ENCODE results near the gene RSF1.
A peak's percentile ranks its signal among the peaks of the same experiment; 100 is the strongest.

RSF1 gene

DNA sequence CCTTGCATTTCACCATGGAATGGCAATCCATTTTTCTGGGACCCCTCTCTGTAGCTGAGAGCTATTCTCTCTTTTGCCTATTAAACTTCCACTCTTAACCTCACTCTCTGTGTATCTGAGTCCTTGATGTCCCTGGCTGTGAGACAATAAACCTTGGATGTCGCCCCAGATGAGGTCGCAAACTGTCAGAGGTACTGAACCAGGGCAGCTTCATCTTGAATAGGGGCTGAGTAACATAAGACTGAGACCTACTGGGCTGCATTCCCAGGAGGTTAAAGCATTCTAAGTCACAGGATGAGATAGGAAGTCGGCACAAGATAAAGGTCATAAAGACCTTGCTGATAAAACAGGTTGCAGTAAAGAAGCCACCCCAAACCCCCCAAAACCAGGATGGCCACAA lies 68.0 kb downstream of the RSF1 start:
- no peak for DNase-seq (ENCODE audit: low read depth in 1 of 2, low spot score in 1 of 2)

DNA sequence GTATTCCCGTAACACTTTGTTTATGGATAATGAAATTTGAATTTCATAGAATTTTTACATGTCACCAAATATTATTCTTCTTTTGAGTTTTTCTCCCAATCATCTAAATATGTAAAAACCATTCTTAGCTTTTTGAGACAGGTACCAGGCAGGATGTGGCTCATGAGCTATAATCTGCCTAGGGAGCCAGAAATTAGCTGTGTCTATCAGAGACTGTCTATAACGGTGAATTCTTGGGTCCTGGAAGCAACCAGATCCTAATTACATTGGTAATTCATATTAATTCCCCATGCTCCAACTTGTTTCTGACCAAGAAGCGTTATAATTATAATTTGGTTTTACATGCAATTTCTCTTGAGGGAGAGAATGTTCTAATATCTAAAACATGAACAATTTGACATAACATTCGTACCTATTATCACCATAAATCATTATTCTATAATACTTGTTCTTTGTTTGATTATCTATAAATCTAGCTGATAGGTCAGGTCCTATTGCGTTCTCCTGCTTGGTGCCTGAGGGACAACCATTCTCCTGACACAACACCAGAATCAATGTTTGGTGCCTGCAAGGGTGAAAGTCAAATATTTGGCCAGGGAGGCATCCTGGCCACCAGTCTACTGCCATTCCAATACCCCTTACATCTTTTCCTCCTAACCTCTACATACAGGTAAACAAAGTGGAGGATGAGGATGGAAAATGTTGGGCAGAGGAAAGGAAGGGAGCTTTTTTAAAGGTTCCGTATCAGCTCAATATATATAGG lies 69.9 kb downstream of the RSF1 start:
- no peak for DNase-seq (ENCODE audit: low read depth in 1 of 2, low spot score in 1 of 2)

- no peak for DNase-seq (ENCODE audit: low read depth in 1 of 2, low spot score in 1 of 2)
Observed at GRCh38 chr11:77749232-77749631, 71.3 kb downstream of the RSF1 start.

DNA sequence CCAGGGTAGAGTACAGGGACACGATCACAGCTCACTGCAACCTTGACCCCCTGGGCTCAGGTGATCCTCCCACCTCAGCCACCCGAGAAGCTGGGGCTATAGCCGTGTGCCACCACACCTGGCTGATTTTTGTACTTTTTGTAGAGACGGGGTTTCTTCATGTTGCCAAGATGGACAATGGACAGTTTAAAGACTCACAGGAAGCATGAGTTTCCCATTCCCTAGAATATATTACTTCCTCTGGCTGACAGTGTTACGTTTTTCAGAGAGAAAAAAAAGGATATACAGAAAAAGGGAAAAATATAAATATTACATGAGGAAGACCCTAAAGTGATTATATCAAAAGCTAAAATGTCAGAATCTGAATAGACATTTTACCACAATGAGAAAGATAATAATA lies 72.3 kb downstream of the RSF1 start:
- no peak for DNase-seq (ENCODE audit: low read depth in 1 of 2, low spot score in 1 of 2)

DNA sequence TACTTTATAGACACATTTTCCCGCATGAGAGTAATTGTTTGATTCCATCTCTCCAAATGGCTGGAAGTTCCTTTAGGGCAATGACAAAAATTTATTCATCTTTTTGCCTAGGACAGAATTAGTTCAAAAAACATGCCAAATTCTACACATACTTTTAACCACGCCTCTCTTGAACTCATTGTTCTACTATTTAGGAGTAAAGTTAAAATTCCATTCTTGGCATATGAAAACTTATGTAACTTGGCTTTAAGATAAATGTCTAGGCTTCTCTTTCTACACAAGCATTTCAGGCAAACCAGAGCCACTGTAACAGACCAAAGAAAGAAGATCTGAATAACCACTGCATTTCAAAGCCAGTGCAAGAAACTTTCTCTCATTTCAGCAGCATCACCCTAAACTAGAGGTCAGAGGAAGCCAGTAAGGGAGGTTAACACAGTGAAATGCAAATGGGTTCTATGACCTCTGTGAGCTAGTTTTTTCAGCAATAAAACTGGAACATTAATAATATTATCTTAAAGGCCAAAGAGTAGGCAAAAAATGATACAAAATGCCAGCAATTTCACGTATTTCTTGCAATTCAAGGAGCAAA lies 73.0 kb downstream of the RSF1 start:
- no peak for DNase-seq (ENCODE audit: low read depth in 1 of 2, low spot score in 1 of 2)

DNA sequence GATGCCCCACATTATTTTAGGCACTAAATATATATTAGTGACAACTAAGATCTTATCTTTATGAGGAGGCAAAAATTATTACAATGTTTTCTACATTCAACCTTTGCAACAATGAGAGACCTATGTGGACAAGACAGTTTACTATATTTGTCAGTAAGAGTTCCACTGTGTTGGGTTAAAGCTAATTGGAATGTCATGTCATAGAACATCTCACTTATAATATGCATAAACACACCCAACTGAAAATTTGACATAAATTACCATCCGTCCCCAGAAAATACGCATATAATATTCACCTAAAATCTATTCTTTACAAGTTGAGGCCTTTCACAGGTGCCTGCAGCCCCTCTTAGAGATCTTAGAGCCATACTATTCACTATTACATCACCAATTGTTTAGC lies 84.0 kb downstream of the RSF1 start:
- no peak for DNase-seq (ENCODE audit: low read depth in 1 of 2, low spot score in 1 of 2)

DNA sequence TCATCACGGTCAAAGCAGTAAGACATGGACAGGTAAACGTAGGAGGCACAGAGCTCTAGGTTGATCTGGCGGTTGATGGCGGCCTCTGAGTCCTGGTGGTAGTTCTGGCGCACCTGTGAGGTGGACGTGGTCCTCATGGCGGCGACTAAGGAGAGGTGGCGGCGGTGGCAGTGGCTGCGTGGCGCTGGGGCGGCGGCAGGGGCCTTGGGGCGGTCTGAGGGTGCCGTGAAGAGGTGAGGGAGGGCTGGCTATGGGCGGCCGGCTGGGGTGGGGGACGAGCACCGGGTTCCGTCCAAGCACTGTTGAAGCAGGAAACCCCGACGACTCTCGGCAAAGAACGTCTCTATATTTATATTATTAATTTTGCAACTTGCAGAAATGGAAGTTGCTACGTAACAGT lies 85.6 kb downstream of the RSF1 start:
- DNase-seq (ENCODE audit: low read depth in 1 of 2, low spot score in 1 of 2): no peak

GRCh38 chr11:77732143-77732542 lies 88.4 kb downstream of the RSF1 start:
- no peak for DNase-seq (ENCODE audit: low read depth in 1 of 2, low spot score in 1 of 2)

DNA sequence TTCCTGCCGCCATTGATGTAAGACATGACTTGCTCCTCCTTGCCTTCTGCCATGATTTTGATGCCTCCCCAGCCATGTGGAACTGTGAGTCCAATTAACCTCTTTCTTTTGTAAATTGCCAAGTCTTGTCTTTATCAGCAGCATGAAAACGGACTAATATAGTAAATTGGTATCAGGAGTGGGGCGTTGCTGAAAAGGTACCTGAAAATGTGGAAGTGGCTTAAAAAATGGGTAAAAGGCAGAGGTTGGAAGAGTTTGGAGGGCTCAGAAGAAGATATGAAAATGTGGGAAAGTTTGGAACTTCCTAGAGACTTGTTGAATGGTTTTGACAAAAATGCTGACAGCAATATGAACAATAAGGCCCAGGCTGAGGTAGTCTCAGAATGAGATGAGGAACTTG lies 89.7 kb downstream of the RSF1 start:
- DNase-seq (ENCODE audit: low read depth in 1 of 2, low spot score in 1 of 2): no peak

GRCh38 chr11:77729063-77729462 lies 91.5 kb downstream of the RSF1 start:
- no peak for DNase-seq (ENCODE audit: low read depth in 1 of 2, low spot score in 1 of 2)

- no peak for DNase-seq (ENCODE audit: low read depth in 1 of 2, low spot score in 1 of 2)
Observed at GRCh38 chr11:77728203-77728786, 92.2 kb downstream of the RSF1 start.

DNA sequence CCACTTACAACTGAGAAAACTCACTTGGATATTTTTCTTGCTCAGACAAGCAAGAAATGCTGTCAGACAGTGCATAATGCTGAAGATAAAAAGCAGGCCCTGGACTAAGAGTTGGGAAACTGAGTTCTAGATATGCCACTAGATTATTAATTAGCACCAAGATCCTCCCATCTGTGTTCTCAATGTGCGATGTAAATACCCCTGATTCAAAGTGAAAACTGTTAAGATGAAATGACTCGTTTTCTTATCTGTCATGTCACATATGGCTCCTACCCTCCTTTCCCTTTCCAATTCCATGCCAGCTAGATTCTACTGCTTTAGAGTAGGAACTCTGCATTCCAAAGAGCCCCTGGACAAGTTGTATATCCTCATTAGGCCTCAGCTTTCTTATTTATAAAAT lies 94.0 kb downstream of the RSF1 start:
- no peak for DNase-seq (ENCODE audit: low read depth in 1 of 2, low spot score in 1 of 2)

- no peak for DNase-seq (ENCODE audit: low read depth in 1 of 2, low spot score in 1 of 2)
Observed at GRCh38 chr11:77725433-77725832, 95.1 kb downstream of the RSF1 start.

DNA sequence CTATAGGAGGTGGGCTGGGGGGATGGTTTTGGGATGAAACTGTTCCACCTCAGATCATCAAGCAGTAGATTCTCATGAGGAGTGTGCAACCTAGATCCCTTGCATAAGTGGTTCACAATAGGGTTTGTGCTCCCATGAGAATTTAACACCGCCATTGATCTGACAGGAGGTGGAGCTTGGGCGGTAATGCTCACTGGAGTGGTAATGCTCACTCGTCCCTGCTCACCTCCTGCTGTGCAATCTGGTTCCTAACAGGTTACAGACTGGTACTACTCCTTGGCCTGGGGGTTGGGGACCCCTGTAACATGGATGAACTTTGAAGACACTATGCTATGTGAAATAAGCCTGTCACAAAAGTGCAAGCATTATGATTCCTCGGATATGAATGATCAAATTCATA lies 95.9 kb downstream of the RSF1 start:
- DNase-seq (ENCODE audit: low read depth in 1 of 2, low spot score in 1 of 2): no peak

DNA sequence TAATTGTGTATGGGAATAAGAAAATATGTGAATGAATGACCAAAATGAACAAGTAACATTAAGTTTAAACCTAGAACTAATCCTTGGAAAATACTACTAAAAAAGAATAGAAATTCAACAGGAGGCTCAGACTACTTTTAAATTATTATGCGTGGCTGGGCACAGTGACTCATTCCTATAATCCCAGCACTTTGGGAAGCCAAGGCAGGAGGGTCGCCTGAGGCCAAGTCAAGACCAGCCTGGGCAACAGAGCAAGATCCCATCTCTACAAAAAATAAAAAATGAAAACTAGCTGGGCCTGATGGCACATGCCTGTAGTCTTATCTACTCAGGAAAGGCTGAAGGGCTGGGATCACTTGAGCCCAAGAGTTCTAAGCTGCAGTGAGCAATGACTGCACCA lies 97.5 kb downstream of the RSF1 start:
- DNase-seq (ENCODE audit: low read depth in 1 of 2, low spot score in 1 of 2): no peak

DNA sequence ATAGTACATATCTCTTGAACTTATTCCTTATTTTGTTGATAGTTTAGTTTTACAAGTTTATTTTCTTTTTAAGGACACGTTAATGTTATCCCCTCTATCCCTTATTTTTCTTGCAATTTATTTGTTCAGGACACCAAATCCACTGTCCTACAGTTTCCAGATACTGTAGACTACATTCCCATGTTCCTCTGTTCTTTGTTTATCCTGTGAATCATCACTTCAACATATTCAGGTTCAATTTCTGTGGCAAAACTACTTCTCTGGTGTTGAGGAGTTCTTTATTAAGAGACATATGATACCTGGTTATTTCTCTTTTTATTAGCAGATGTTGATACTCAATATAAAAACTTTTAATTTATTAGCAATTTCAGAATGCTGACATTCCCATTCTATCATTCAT lies 110.2 kb downstream of the RSF1 start:
- no peak for DNase-seq (ENCODE audit: low read depth in 1 of 2, low spot score in 1 of 2)

- no peak for DNase-seq (ENCODE audit: low read depth in 1 of 2, low spot score in 1 of 2)
Observed at GRCh38 chr11:77705876-77706579, 114.5 kb downstream of the RSF1 start.

- peak in 1 of 2 donors; percentile 5 for DNase-seq (ENCODE audit: low read depth in 1 of 2, low spot score in 1 of 2)
Observed at GRCh38 chr11:77705195-77705875, 115.2 kb downstream of the RSF1 start.

DNA sequence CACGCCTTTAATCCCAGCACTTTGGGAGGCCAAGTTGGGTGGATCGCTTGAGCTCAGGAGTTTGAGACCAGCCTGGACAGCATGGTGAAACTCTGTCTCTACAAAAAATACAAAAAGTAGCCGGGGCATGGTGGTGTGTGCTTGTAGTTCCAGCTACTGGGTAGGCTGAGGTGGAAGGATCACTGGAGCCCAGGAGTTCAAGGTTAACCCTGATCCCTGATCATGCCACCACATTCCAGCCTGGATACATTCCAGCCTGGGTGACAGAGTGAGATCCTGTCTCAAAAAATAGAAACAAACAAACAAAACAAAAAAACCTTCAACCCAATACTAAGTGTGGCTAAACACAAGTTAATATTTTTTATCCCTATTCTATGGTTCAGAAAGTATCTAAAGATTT lies 116.5 kb downstream of the RSF1 start:
- DNase-seq (ENCODE audit: low read depth in 1 of 2, low spot score in 1 of 2): no peak

- no peak for DNase-seq (ENCODE audit: low read depth in 1 of 2, low spot score in 1 of 2)
Observed at GRCh38 chr11:77699425-77699824, 121.1 kb downstream of the RSF1 start.

- no peak for DNase-seq (ENCODE audit: low read depth in 1 of 2, low spot score in 1 of 2)
Observed at GRCh38 chr11:77698896-77699295, 121.6 kb downstream of the RSF1 start.

DNA sequence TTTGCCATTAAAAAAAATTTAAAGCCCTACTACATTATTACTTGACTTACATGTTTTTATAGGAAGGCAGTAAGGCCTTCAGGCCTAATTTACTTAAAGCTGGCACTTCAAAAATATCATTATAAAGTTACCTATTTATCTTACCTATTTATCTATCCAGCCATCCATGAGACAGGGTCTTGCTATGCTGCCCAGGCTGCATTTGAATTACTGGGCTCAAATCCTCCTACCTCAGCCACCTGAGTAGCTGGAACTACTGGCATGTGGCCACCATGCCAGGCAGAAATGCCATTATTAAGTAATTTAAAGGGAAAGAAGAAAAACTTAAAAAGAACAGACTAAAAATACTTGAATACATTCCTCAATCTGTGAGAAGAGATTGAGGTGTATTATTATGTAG lies 122.7 kb downstream of the RSF1 start:
- DNase-seq (ENCODE audit: low read depth in 1 of 2, low spot score in 1 of 2): no peak
